A673 (cell line): Measurements from ENCODE around the gene PFKFB2. TPM values are rescaled to one million over a fixed set of nuclear protein-coding genes. Genes with fewer than 3 reads are reported as not detected.

Experiments
- BruUV-seq: library from RNA; stranded (reverse); fragments of 400-500 nt; replicated peaks from 2 replicates; lab custom pipeline; 2021; lab: Mats Ljungman, UMichigan
- CTCF ChIA-PET: fragments of 300-600 bp; sonication (Branson Sonifier 250); formaldehyde crosslinking; loops from one replicate; lab custom pipeline; 2022; ENCODE audit warnings: antibody characterized with exemption; lab: Charles Lee
- POLR2A ChIA-PET: fragments of 300-600 bp; sonication (Branson Sonifier 250); formaldehyde crosslinking; loops from one replicate; lab custom pipeline; 2022; ENCODE audit warnings: antibody characterized with exemption; ENCODE audit not compliant: low non-redundant PET; lab: Charles Lee
- DNase-seq: peaks from one replicate; pipeline ENCODE4 v3.0.0-alpha.2; 2015; ENCODE audit warnings: low spot score
- H3K27ac ChIP-seq: fragments of 200-600 bp; sonication (generic); 2 replicates; pipeline ENCODE4 v1.5.1; 2016; ENCODE audit warnings: mixed run types, low read depth, mild to moderate bottlenecking, mixed read lengths, antibody characterized with exemption, low read length; ENCODE audit not compliant: poor library complexity, severe bottlenecking
- H3K27me3 ChIP-seq: fragments of 200-600 bp; sonication (generic); replicated peaks from 2 replicates; pipeline ENCODE4 v1.6.1; 2017; ENCODE audit warnings: mixed run types, low read depth, mild to moderate bottlenecking, mixed read lengths, antibody characterized with exemption, low read length; ENCODE audit not compliant: insufficient read depth, poor library complexity
- H3K36me3 ChIP-seq: fragments of 200-600 bp; sonication (generic); 2 replicates; pipeline ENCODE4 v1.6.1; 2016; ENCODE audit warnings: mixed run types, mild to moderate bottlenecking, mixed read lengths, antibody characterized with exemption, low read length; ENCODE audit not compliant: insufficient read depth, poor library complexity, severe bottlenecking
- H3K4me1 ChIP-seq: fragments of 200-600 bp; sonication (generic); 2 replicates; pipeline ENCODE4 v1.6.1; 2017; ENCODE audit warnings: mixed run types, mild to moderate bottlenecking, mixed read lengths, antibody characterized with exemption, low read length; ENCODE audit not compliant: insufficient read depth, poor library complexity, severe bottlenecking
- H3K4me3 ChIP-seq: fragments of 200-600 bp; sonication (generic); 2 replicates; pipeline ENCODE4 v1.5.1; 2016; ENCODE audit warnings: low read depth, mixed run types, mild to moderate bottlenecking, mixed read lengths, low read length; ENCODE audit not compliant: poor library complexity, severe bottlenecking
- H3K9me3 ChIP-seq: fragments of 200-600 bp; sonication (generic); 2 replicates; pipeline ENCODE4 v1.6.1; 2016; ENCODE audit warnings: mixed run types, low read depth, mild to moderate bottlenecking, mixed read lengths, antibody characterized with exemption, low read length; ENCODE audit not compliant: poor library complexity, severe bottlenecking
- EZH2 ChIP-seq: fragments of 200-600 bp; sonication (generic); IDR thresholded peaks from 2 replicates; pipeline ENCODE4 v1.6.1; 2017; ENCODE audit warnings: borderline replicate concordance, low read depth, mild to moderate bottlenecking, mixed read lengths, antibody characterized with exemption, low read length; ENCODE audit not compliant: poor library complexity, severe bottlenecking
- intact Hi-C: fragments of 100-400 bp; cut with micrococcal nuclease; formaldehyde crosslinking; loops from one replicate; pipeline ENCODE4 v1.10.0; 2022; ENCODE audit not compliant: unreplicated experiment
- total RNA-seq: library from RNA; stranded (reverse); gene quantifications from 2 replicates; pipeline ENCODE4 v1.2.3, GENCODE V29; 2021
- TF ChIP-seq, protein P1 (sequence below): fragments of 300-800, 200-600 bp; sonication (generic); conservative IDR thresholded peaks from 2 replicates; pipeline ENCODE4 v1.5.1; 2017; ENCODE audit warnings: low read depth, mild to moderate bottlenecking, antibody characterized with exemption, low read length, moderate library complexity, mixed read lengths

PFKFB2 gene
- total RNA-seq, 1 experiment from 2014 or later, result 7.6 TPM

DNA sequence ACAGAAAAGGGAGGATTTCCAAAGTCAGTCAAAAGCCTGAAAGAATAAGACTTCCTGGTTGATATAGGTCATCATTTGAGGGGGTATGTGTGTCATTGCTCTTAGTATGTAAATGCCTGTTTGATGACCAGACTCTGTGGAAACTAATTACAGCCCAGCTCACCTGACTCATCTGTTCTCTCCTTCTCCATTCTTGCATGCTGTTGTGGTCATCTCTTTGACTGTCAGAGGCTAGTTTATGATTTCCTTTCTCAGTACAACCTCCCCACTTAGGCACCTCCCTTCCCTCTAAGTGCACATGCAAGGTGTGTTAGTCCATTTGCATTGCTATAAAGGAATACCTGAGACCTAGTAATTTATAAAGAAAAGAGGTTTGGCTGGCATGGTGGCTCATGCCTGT lies 18.1 kb upstream of the PFKFB2 start:
- POLR2A ChIA-PET, result no interaction called here
- H3K27ac ChIP-seq, result no peak overlapping the region
- H3K4me3 ChIP-seq, result no peak overlapping the region
- CTCF ChIA-PET, result no interaction called here
- no TSS peak for BruUV-seq
- H3K4me1 ChIP-seq, result peaks cover 8% of the 10 kb centered on the region
- H3K9me3 ChIP-seq, result no peaks in the 10 kb centered on the region
- H3K27me3 ChIP-seq, result peaks cover 50% of the 10 kb centered on the region
- TF ChIP-seq, protein P1, sequence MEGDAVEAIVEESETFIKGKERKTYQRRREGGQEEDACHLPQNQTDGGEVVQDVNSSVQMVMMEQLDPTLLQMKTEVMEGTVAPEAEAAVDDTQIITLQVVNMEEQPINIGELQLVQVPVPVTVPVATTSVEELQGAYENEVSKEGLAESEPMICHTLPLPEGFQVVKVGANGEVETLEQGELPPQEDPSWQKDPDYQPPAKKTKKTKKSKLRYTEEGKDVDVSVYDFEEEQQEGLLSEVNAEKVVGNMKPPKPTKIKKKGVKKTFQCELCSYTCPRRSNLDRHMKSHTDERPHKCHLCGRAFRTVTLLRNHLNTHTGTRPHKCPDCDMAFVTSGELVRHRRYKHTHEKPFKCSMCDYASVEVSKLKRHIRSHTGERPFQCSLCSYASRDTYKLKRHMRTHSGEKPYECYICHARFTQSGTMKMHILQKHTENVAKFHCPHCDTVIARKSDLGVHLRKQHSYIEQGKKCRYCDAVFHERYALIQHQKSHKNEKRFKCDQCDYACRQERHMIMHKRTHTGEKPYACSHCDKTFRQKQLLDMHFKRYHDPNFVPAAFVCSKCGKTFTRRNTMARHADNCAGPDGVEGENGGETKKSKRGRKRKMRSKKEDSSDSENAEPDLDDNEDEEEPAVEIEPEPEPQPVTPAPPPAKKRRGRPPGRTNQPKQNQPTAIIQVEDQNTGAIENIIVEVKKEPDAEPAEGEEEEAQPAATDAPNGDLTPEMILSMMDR, result no peak
- no peak for TF ChIP-seq EZH2
- DNase-seq, result no peak
- H3K36me3 ChIP-seq, result no peaks in the 10 kb centered on the region
- intact Hi-C loops, result no loop called here

DNA sequence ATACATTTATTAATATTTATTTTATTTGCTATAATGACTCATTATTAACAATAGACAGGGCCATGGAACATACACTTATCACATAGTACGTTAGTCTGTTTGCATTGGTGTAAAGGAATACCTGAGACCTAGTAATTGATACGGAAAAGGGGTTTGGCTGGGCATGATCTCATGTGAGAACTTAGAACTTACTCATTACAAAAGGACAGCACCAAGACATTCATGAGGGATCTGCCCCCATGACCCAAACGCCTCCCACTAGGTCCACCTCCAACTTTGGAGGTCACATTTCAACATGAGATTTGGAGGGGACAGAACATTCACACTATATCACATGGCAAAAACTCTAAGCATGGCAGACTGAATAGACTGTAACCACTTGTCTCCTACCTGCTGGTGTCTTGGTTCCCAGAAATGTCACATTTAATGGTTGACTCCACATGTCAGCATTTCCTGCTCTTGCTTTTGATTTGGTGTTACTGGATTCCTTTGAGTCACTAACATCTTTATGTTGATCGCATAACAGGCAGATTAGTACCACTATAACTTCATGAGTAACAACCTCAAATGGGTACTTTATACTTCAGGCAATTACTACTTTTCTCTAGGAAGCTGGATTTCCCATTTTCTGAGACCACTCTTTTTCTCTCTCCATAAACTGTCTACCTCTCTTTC lies 17.1 kb upstream of the PFKFB2 start:
- BruUV-seq, result no TSS peak
- CTCF ChIA-PET, result no interaction called here

DNA sequence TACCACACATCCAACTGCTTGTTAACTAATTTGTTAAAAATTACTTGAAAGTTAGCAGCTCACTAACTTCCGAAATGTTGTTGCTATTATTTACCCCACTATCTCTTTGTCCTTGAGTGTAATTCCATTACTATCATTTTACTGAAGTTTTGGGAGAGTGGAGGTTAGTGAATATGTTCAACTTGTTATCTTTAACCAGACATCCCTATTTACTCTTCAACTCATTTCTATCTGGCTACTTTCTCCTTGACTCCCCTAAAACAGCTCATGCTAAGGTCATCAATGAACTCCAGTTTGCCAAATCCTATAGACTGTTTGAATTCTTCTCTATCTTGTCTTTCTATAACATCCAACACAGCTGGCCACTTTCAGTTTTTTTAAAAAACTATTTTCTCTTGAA lies 16.2 kb upstream of the PFKFB2 start:
- H3K27ac ChIP-seq, result no peak overlapping the region
- no peak overlapping the region for H3K4me3 ChIP-seq
- H3K27me3 ChIP-seq, result peaks cover 35% of the 10 kb centered on the region
- no TSS peak for BruUV-seq
- intact Hi-C loops, result no loop called here
- ChIA-PET CTCF (no interaction called here), POLR2A (no interaction called here)
- no peaks in the 10 kb centered on the region for H3K36me3 ChIP-seq
- TF ChIP-seq EZH2, result no peak
- TF ChIP-seq, protein P1, result no peak
- peaks cover 8% of the 10 kb centered on the region for H3K4me1 ChIP-seq
- DNase-seq, result no peak
- no peaks in the 10 kb centered on the region for H3K9me3 ChIP-seq

More for the DNA sequence above, 17.1 kb upstream of the PFKFB2 start:
- Histone ChIP-seq H3K9me3 (no peaks in the 10 kb centered on the region), H3K4me3 (no peak overlapping the region), H3K27ac (no peak overlapping the region), H3K27me3 (peaks cover 43% of the 10 kb centered on the region), H3K36me3 (no peaks in the 10 kb centered on the region), H3K4me1 (peaks cover 8% of the 10 kb centered on the region)
- DNase-seq, result no peak
- POLR2A ChIA-PET, result no interaction called here
- intact Hi-C loops, result no loop called here
- TF ChIP-seq, protein P1, result no peak
- TF ChIP-seq EZH2, result no peak
